H1 (cell line): ENCODE measurements around the gene HUWE1. TPM values are rescaled to one million over a fixed set of nuclear protein-coding genes. Genes with fewer than 3 reads are reported as not detected.

Source experiments
- CTCF ChIA-PET: fragments of 300-600 bp; sonication (Branson Sonifier 250); formaldehyde crosslinking; loops from one replicate; lab custom pipeline; 2021; ENCODE audit not compliant: partially characterized antibody; lab: Charles Lee
- POLR2A ChIA-PET: fragments of 300-600 bp; sonication (Branson Sonifier 250); formaldehyde crosslinking; loops from one replicate; lab custom pipeline; 2021; ENCODE audit warnings: inconsistent platforms; ENCODE audit not compliant: partially characterized antibody; lab: Charles Lee
- DNase-seq, 2 experiments: peaks; one replicate each; pipeline versions ENCODE4 v3.0.0 to v3.0.0-alpha.2; 2010 to 2022; ENCODE audit warnings: low spot score in 2 of 2, low read depth in 1 of 2, mixed read lengths in 1 of 2
- FAIRE-seq: peaks from 2 replicates; lab custom pipeline; 2011; peaks lifted over from hg19 to GRCh38; lab: Jason Lieb, UNC
- H2AFZ ChIP-seq: 2 replicates; pipeline ENCODE4 v1.8.1; 2012; ENCODE audit warnings: low read length, inconsistent platforms
- H2AK5ac ChIP-seq: 2 replicates; pipeline ENCODE4 v1.6.1; 2013; ENCODE audit warnings: low read depth, low read length
- H2BK120ac ChIP-seq: replicated peaks from 2 replicates; pipeline ENCODE3; 2013; ENCODE audit warnings: low read depth, low read length, inconsistent platforms
- H2BK12ac ChIP-seq: 2 replicates; pipeline ENCODE4 v1.6.1; 2013; ENCODE audit warnings: low read depth, low read length
- H2BK15ac ChIP-seq: 2 replicates; pipeline ENCODE4 v1.6.1; 2013; ENCODE audit warnings: low read length
- H2BK20ac ChIP-seq: 2 replicates; pipeline ENCODE4 v1.6.1; 2013; ENCODE audit warnings: low read length
- H2BK5ac ChIP-seq: 2 replicates; pipeline ENCODE4 v1.6.1; 2013; ENCODE audit warnings: low read depth, low read length
- H3K14ac ChIP-seq: 2 replicates; pipeline ENCODE4 v1.6.1; 2013; ENCODE audit warnings: inconsistent platforms; ENCODE audit not compliant: insufficient read length
- H3K18ac ChIP-seq: 2 replicates; pipeline ENCODE4 v1.6.1; 2013; ENCODE audit warnings: low read length; ENCODE audit errors: extremely low read depth
- H3K23ac ChIP-seq: 2 replicates; pipeline ENCODE4 v1.6.1; 2013; ENCODE audit warnings: inconsistent platforms; ENCODE audit not compliant: insufficient read length
- H3K23me2 ChIP-seq: 2 replicates; pipeline ENCODE4 v1.6.1; 2013; ENCODE audit warnings: low read depth, low read length
- H3K27ac ChIP-seq: 2 replicates; pipeline ENCODE4 v1.6.1; 2011; ENCODE audit warnings: low read depth, low read length, inconsistent platforms
- H3K27me3 ChIP-seq, 4 experiments: replicated peaks in 1 of 4; 1 replicate in 1 of 4; 2 replicates in 3 of 4; pipeline versions ENCODE4 v1.6.1 to v1.8.1; 2011 to 2013; ENCODE audit warnings: low read length in 3 of 4, mild to moderate bottlenecking in 3 of 4, inconsistent platforms in 2 of 4, mixed read lengths in 2 of 4, moderate library complexity in 1 of 4; ENCODE audit not compliant: control insufficient read depth in 3 of 4, insufficient read depth in 3 of 4; ENCODE audit errors: extremely low read depth in 1 of 4
- H3K36me3 ChIP-seq, 4 experiments: 2 replicates each; pipeline versions ENCODE4 v1.6.1 to v1.8.1; 2011 to 2013; ENCODE audit warnings: mild to moderate bottlenecking in 4 of 4, low read length in 3 of 4, moderate library complexity in 2 of 4, control low read depth in 1 of 4, inconsistent platforms in 1 of 4; ENCODE audit not compliant: insufficient read depth in 4 of 4, control insufficient read depth in 2 of 4
- H3K4ac ChIP-seq: replicated peaks from 2 replicates; pipeline ENCODE3; 2013; ENCODE audit warnings: low read length, low read depth, mixed read lengths, inconsistent platforms; ENCODE audit not compliant: insufficient read length
- H3K4me1 ChIP-seq, 4 experiments: replicated peaks in 1 of 4; 1 replicate in 1 of 4; 2 replicates in 3 of 4; pipeline versions ENCODE4 v1.6.1 to v1.8.1; 2011 to 2013; ENCODE audit warnings: low read length in 3 of 4, inconsistent platforms in 2 of 4, mixed read lengths in 1 of 4; ENCODE audit not compliant: insufficient read depth in 4 of 4, control insufficient read depth in 3 of 4
- H3K4me2 ChIP-seq, 2 experiments: 2 replicates each; pipeline versions ENCODE4 v1.6.1 to v1.8.1; 2011 to 2013; ENCODE audit warnings: low read depth in 2 of 2, low read length in 2 of 2, control low read depth in 1 of 2, inconsistent platforms in 1 of 2, mild to moderate bottlenecking in 1 of 2; ENCODE audit not compliant: insufficient read depth in 1 of 2
- H3K4me3 ChIP-seq, 4 experiments: fragments of 200-600, 300-600 bp in 1 of 4; sonication (generic), shearing (Covaris generic), sonication (Bioruptor Twin) in 1 of 4; 2 replicates each; pipeline versions ENCODE4 v1.5.1 to v1.8.1; 2011 to 2016; ENCODE audit warnings: low read length in 4 of 4, low read depth in 3 of 4, control low read depth in 2 of 4, inconsistent platforms in 2 of 4, mild to moderate bottlenecking in 2 of 4, mixed read lengths in 1 of 4, moderate library complexity in 1 of 4; ENCODE audit not compliant: insufficient read depth in 2 of 4; ENCODE audit errors: extremely low read depth in 1 of 4
- H3K56ac ChIP-seq: replicated peaks from 2 replicates; pipeline ENCODE3; 2013; ENCODE audit warnings: low read depth, mild to moderate bottlenecking, mixed read lengths, low read length, inconsistent platforms; ENCODE audit not compliant: insufficient read length
- H3K79me1 ChIP-seq: 2 replicates; pipeline ENCODE4 v1.6.1; 2013; ENCODE audit warnings: low read depth, low read length, control low read depth
- H3K79me2 ChIP-seq, 2 experiments: 2 replicates each; pipeline versions ENCODE4 v1.6.1 to v1.8.1; 2012 to 2013; ENCODE audit warnings: low read length in 2 of 2, mild to moderate bottlenecking in 2 of 2, inconsistent platforms in 1 of 2; ENCODE audit not compliant: insufficient read depth in 2 of 2, control insufficient read depth in 1 of 2
- H3K9ac ChIP-seq, 4 experiments: replicated peaks in 1 of 4; 1 replicate in 1 of 4; 2 replicates in 3 of 4; pipeline versions ENCODE4 v1.6.1 to v1.8.1; 2011 to 2013; ENCODE audit warnings: low read depth in 3 of 4, low read length in 3 of 4, control low read depth in 2 of 4, mild to moderate bottlenecking in 2 of 4, moderate library complexity in 2 of 4, inconsistent platforms in 1 of 4; ENCODE audit errors: extremely low read depth in 1 of 4
- H3K9me3 ChIP-seq, 2 experiments: 2 replicates each; pipeline versions ENCODE4 v1.6.1 to v1.8.1; 2012 to 2013; ENCODE audit warnings: mild to moderate bottlenecking in 2 of 2, moderate library complexity in 2 of 2, control low read depth in 1 of 2, inconsistent platforms in 1 of 2, low read depth in 1 of 2, low read length in 1 of 2, mixed read lengths in 1 of 2; ENCODE audit not compliant: insufficient read depth in 2 of 2
- H4K20me1 ChIP-seq, 2 experiments: replicated peaks in 1 of 2; 2 replicates each; pipeline versions ENCODE3 to v1.8.1; 2011 to 2013; ENCODE audit warnings: inconsistent platforms in 2 of 2, low read length in 2 of 2, mild to moderate bottlenecking in 1 of 2; ENCODE audit not compliant: insufficient read depth in 2 of 2, control insufficient read depth in 1 of 2
- H4K5ac ChIP-seq: 2 replicates; pipeline ENCODE4 v1.6.1; 2013; ENCODE audit warnings: low read length, low read depth, mixed read lengths, inconsistent platforms; ENCODE audit not compliant: insufficient read length
- H4K8ac ChIP-seq: 2 replicates; pipeline ENCODE4 v1.8.0; 2013; ENCODE audit warnings: mild to moderate bottlenecking, moderate library complexity, low read length, inconsistent platforms; ENCODE audit not compliant: insufficient read depth; ENCODE audit errors: extremely low read depth
- H4K91ac ChIP-seq: replicated peaks from 2 replicates; pipeline ENCODE3; 2013; ENCODE audit warnings: low read length, mixed read lengths, inconsistent platforms; ENCODE audit not compliant: insufficient read length
- ATF3 ChIP-seq: IDR thresholded peaks from 2 replicates; pipeline ENCODE4 v1.6.1; 2011; ENCODE audit warnings: low read depth, mild to moderate bottlenecking, low read length; ENCODE audit not compliant: insufficient read depth
- WGBS, 2 experiments: shearing (Covaris generic) in 1 of 2; methylation state at CpG; one replicate each; pipeline versions ENCODE4 v1.1.6 to v1.1.7; 2013 to 2015; ENCODE audit warnings: low lambda C conversion rate in 2 of 2, mixed read lengths in 2 of 2, inconsistent platforms in 1 of 2, low coverage in 1 of 2, missing lambda C conversion rate in 1 of 2; ENCODE audit not compliant: insufficient replicate concordance in 2 of 2, insufficient coverage in 1 of 2, insufficient read length in 1 of 2; ENCODE audit errors: extremely low coverage in 1 of 2, missing lambda C conversion rate in 1 of 2; 5-methylcytosine and 5-hydroxymethylcytosine counted together
- polyA plus RNA-seq, 7 experiments: library from polyadenylated mRNA; depleted of rRNA in 3 of 7; stranded (reverse) in 5 of 7; unstranded in 2 of 7; fragments of >200 nt in 5 of 7; fragments of 200-250 nt in 2 of 7; gene quantifications; 1 replicate in 5 of 7; 2 replicates in 1 of 7; 4 replicates in 1 of 7; pipeline versions ENCODE4 v1.2.1 to v1.2.3, GENCODE V29; 2011 to 2013; ENCODE audit warnings: missing spikeins in 2 of 7, mixed read lengths in 2 of 7
- total RNA-seq: library from RNA; stranded (reverse); fragmentation: NEBNext Ultra II Directional; extraction: Animal tissue kit (Norgen Biotek cat#: 25700); gene quantifications from 2 replicates; pipeline ENCODE4 v1.2.1, GENCODE V29; 2021

The HUWE1 gene
- total and polyA plus RNA-seq, 2 of the 8 experiments (the other 6 are each of a cell fraction or from before 2014, with no cell fraction given): 114 to 252 TPM

GRCh38 chrX:53681661-53682060 lies 4.9 kb downstream of the HUWE1 start:
- POLR2A ChIA-PET: interaction anchor here (0.7 to 4.2 kb wide), 2 partner anchors 12 to 176 kb away, joined by 5 to 17 read pairs; no protein-coding TSS in a partner anchor
- no peak for TF ChIP-seq ATF3
- Histone ChIP-seq H3K18ac (no peak overlapping the region), H3K27me3 (no peaks in the 10 kb centered on the region), H2BK15ac (no peak overlapping the region), H2BK120ac (no peak overlapping the region), H2BK5ac (no peak overlapping the region), H3K4me1 (peaks cover 0 to 6% (median 0%) of the 10 kb centered on the region in 4 experiments; a peak in 1 of 7 replicates), H3K79me2 (peaks cover 19 to 83% of the 10 kb centered on the region in 2 experiments), H3K4me2 (peak overlapping the region; percentile 78 to 88; a peak in 3 of 4 replicates), H2AFZ (no peak overlapping the region), H2BK12ac (no peak overlapping the region), H2BK20ac (no peak overlapping the region), H4K91ac (no peak overlapping the region), H3K9ac (no peak overlapping the region), H3K56ac (no peak overlapping the region), H3K4ac (no peak overlapping the region), H3K14ac (no peak overlapping the region), H3K9me3 (no peaks in the 10 kb centered on the region), H3K27ac (no peak overlapping the region), H3K23me2 (0 out of 2 replicates have a peak, but pooled peaks cover 5% of the 10 kb centered on the region), H2AK5ac (no peak overlapping the region), H4K20me1 (peaks cover 2 to 5% of the 10 kb centered on the region in 2 experiments), H3K79me1 (no peaks in the 10 kb centered on the region), H3K4me3 (peak overlapping the region; percentile 1 to 95 (median 70); a peak in 4 of 8 replicates), H4K5ac (no peak overlapping the region), H3K23ac (no peak overlapping the region), H3K36me3 (peaks cover 0 to 47% (median 3%) of the 10 kb centered on the region in 4 experiments; a peak in 4 of 8 replicates), H4K8ac (no peak overlapping the region)
- DNase-seq (no peak), FAIRE-seq (no peak)
- WGBS, 2 experiments: 82% methylated on average over 3 of the region's 3 CpGs; no CpG with 5 or more reads in 1 of the 2 experiments
- CTCF ChIA-PET: no interaction called here
